Measurements from ENCODE around the gene NNAT.
"Not testable (repeated sequence)": the region's sequence is repeated elsewhere in the genome, so short reads cannot be mapped to it uniquely, and the experiment has no call there.

NNAT gene

GRCh38 chr20:37545516-37545915, 24.5 kb downstream of the NNAT start:
- H3K18ac ChIP-seq (ENCODE audit: low read length): no peak overlapping the region
- H3K27me3 ChIP-seq (ENCODE audit: control insufficient read depth in 3 of 3, insufficient read depth in 3 of 3, low read depth in 1 of 3, low read length in 3 of 3): peaks cover 0 to 3% (median 0%) of the 10 kb centered on the region in 3 experiments
- no peak overlapping the region for H2BK12ac ChIP-seq (ENCODE audit: low read length)
- H3K23ac ChIP-seq (ENCODE audit: low read depth, low read length, poor library complexity): no peak overlapping the region
- no peaks in the 10 kb centered on the region for H3K79me1 ChIP-seq (ENCODE audit: low read depth, low read length)
- H4K91ac ChIP-seq (ENCODE audit: low read depth, low read length, poor library complexity): no peak overlapping the region
- no peak overlapping the region for H4K8ac ChIP-seq (ENCODE audit: low read depth, low read length)
- no peaks in the 10 kb centered on the region for H3K36me3 ChIP-seq (replicated peaks in 1 of 2; ENCODE audit: control insufficient read depth in 2 of 2, insufficient read depth in 2 of 2, low read length in 2 of 2)
- H3K4me2 ChIP-seq (ENCODE audit: insufficient read depth, low read length, poor library complexity, severe bottlenecking): no peak overlapping the region
- no peak overlapping the region for H3K14ac ChIP-seq (ENCODE audit: low read length)
- H3K4ac ChIP-seq (ENCODE audit: low read length): no peak overlapping the region
- H3K27ac ChIP-seq (replicated peaks; ENCODE audit: low read length): no peak overlapping the region
- H3K4me3 ChIP-seq (ENCODE audit: low read length in 2 of 2): no peak overlapping the region
- peaks cover 0 to 6% of the 10 kb centered on the region in 2 donors for H3K4me1 ChIP-seq (ENCODE audit: control insufficient read depth in 2 of 2, insufficient read depth in 1 of 2, low read depth in 1 of 2, low read length in 2 of 2)
- no peak overlapping the region for H2BK15ac ChIP-seq (ENCODE audit: low read length)
- no peak overlapping the region for H2AFZ ChIP-seq (ENCODE audit: low read length)
- no peak overlapping the region for H2BK5ac ChIP-seq (ENCODE audit: low read length)
- no peak overlapping the region for H2BK120ac ChIP-seq (ENCODE audit: low read depth, low read length)
- no peak overlapping the region for H2AK5ac ChIP-seq (ENCODE audit: low read depth, low read length)
- no peak overlapping the region for H3K9ac ChIP-seq (ENCODE audit: low read depth, low read length, poor library complexity)
- no peak for DNase-seq (ENCODE audit: low spot score)
- WGBS, 2 donors (ENCODE audit: extremely low coverage in 2 of 2, insufficient read length in 2 of 2, insufficient replicate concordance in 1 of 2): no CpG with 5 or more reads among the region's 1 CpG
- no peaks in the 10 kb centered on the region for H3K9me3 ChIP-seq (replicated peaks in 1 of 2; ENCODE audit: control insufficient read depth in 2 of 2, insufficient read depth in 1 of 2, low read depth in 1 of 2, low read length in 2 of 2)

- no peak overlapping the region for H3K9ac ChIP-seq (ENCODE audit: low read depth, low read length, poor library complexity)
- H3K18ac ChIP-seq (ENCODE audit: low read length): no peak overlapping the region
- no peaks in the 10 kb centered on the region for H3K4me1 ChIP-seq (ENCODE audit: control insufficient read depth in 2 of 2, insufficient read depth in 1 of 2, low read depth in 1 of 2, low read length in 2 of 2)
Observed at GRCh38 chr20:37547912-37548311, 26.9 kb downstream of the NNAT start.

GRCh38 chr20:37550101-37550920, 29.3 kb downstream of the NNAT start:
- not testable (repeated sequence) for H2BK120ac ChIP-seq (ENCODE audit: low read depth, low read length); H2BK12ac ChIP-seq (ENCODE audit: low read length)

More at GRCh38 chr20:37547912-37548311, 26.9 kb downstream of the NNAT start:
- no peak overlapping the region for H2BK15ac ChIP-seq (ENCODE audit: low read length)
- no peak overlapping the region for H2BK12ac ChIP-seq (ENCODE audit: low read length)
- H4K91ac ChIP-seq (ENCODE audit: low read depth, low read length, poor library complexity): no peak overlapping the region
- no peak overlapping the region for H3K4me2 ChIP-seq (ENCODE audit: insufficient read depth, low read length, poor library complexity, severe bottlenecking)
- H3K4me3 ChIP-seq (ENCODE audit: low read length in 2 of 2): no peak overlapping the region
- no peak overlapping the region for H3K27ac ChIP-seq (replicated peaks; ENCODE audit: low read length)
- no peak overlapping the region for H2AFZ ChIP-seq (ENCODE audit: low read length)
- H2BK120ac ChIP-seq (ENCODE audit: low read depth, low read length): no peak overlapping the region
- H3K4ac ChIP-seq (ENCODE audit: low read length): no peak overlapping the region
- DNase-seq (ENCODE audit: low spot score): no peak
- H3K23ac ChIP-seq (ENCODE audit: low read depth, low read length, poor library complexity): no peak overlapping the region
- H3K9me3 ChIP-seq (replicated peaks in 1 of 2; ENCODE audit: control insufficient read depth in 2 of 2, insufficient read depth in 1 of 2, low read depth in 1 of 2, low read length in 2 of 2): no peaks in the 10 kb centered on the region
- H3K79me1 ChIP-seq (ENCODE audit: low read depth, low read length): no peaks in the 10 kb centered on the region
- H3K27me3 ChIP-seq (ENCODE audit: control insufficient read depth in 3 of 3, insufficient read depth in 3 of 3, low read depth in 1 of 3, low read length in 3 of 3): peaks cover 0 to 3% (median 0%) of the 10 kb centered on the region in 3 experiments
- H2BK5ac ChIP-seq (ENCODE audit: low read length): no peak overlapping the region
- H3K36me3 ChIP-seq (replicated peaks in 1 of 2; ENCODE audit: control insufficient read depth in 2 of 2, insufficient read depth in 2 of 2, low read length in 2 of 2): no peaks in the 10 kb centered on the region
- no peak overlapping the region for H2AK5ac ChIP-seq (ENCODE audit: low read depth, low read length)
- no peak overlapping the region for H3K14ac ChIP-seq (ENCODE audit: low read length)
- H4K8ac ChIP-seq (ENCODE audit: low read depth, low read length): no peak overlapping the region

GRCh38 chr20:37551660-37552059, 30.6 kb downstream of the NNAT start:
- not testable (repeated sequence) for H3K4me2 ChIP-seq (ENCODE audit: insufficient read depth, low read length, poor library complexity, severe bottlenecking); H3K9ac ChIP-seq (ENCODE audit: low read depth, low read length, poor library complexity)
- no CpG with 5 or more reads among the region's 2 CpGs for WGBS, 2 donors (ENCODE audit: extremely low coverage in 2 of 2, insufficient read length in 2 of 2, insufficient replicate concordance in 1 of 2)

More at GRCh38 chr20:37550101-37550920, 29.3 kb downstream of the NNAT start:
- H3K14ac ChIP-seq (ENCODE audit: low read length); H2BK15ac ChIP-seq (ENCODE audit: low read length); H3K23ac ChIP-seq (ENCODE audit: low read depth, low read length, poor library complexity); H3K18ac ChIP-seq (ENCODE audit: low read length); H2BK5ac ChIP-seq (ENCODE audit: low read length); H2AFZ ChIP-seq (ENCODE audit: low read length); H3K4me1 ChIP-seq (ENCODE audit: control insufficient read depth in 2 of 2, insufficient read depth in 1 of 2, low read depth in 1 of 2, low read length in 2 of 2); H3K4me3 ChIP-seq (ENCODE audit: low read length in 2 of 2); H3K27me3 ChIP-seq (ENCODE audit: control insufficient read depth in 3 of 3, insufficient read depth in 3 of 3, low read depth in 1 of 3, low read length in 3 of 3); H3K27ac ChIP-seq (replicated peaks; ENCODE audit: low read length); H3K4me2 ChIP-seq (ENCODE audit: insufficient read depth, low read length, poor library complexity, severe bottlenecking); H3K79me1 ChIP-seq (ENCODE audit: low read depth, low read length); H3K4ac ChIP-seq (ENCODE audit: low read length); H4K91ac ChIP-seq (ENCODE audit: low read depth, low read length, poor library complexity); DNase-seq (ENCODE audit: low spot score); H4K8ac ChIP-seq (ENCODE audit: low read depth, low read length); H3K9ac ChIP-seq (ENCODE audit: low read depth, low read length, poor library complexity); H2AK5ac ChIP-seq (ENCODE audit: low read depth, low read length); H3K9me3 ChIP-seq (replicated peaks in 1 of 2; ENCODE audit: control insufficient read depth in 2 of 2, insufficient read depth in 1 of 2, low read depth in 1 of 2, low read length in 2 of 2); H3K36me3 ChIP-seq (replicated peaks in 1 of 2; ENCODE audit: control insufficient read depth in 2 of 2, insufficient read depth in 2 of 2, low read length in 2 of 2): not testable (repeated sequence)
- no CpG with 5 or more reads among the region's 16 CpGs for WGBS, 2 donors (ENCODE audit: extremely low coverage in 2 of 2, insufficient read length in 2 of 2, insufficient replicate concordance in 1 of 2)

More at GRCh38 chr20:37551660-37552059, 30.6 kb downstream of the NNAT start:
- not testable (repeated sequence) for H3K36me3 ChIP-seq (replicated peaks in 1 of 2; ENCODE audit: control insufficient read depth in 2 of 2, insufficient read depth in 2 of 2, low read length in 2 of 2); H2BK15ac ChIP-seq (ENCODE audit: low read length); H4K8ac ChIP-seq (ENCODE audit: low read depth, low read length); H3K9me3 ChIP-seq (replicated peaks in 1 of 2; ENCODE audit: control insufficient read depth in 2 of 2, insufficient read depth in 1 of 2, low read depth in 1 of 2, low read length in 2 of 2); H3K27me3 ChIP-seq (ENCODE audit: control insufficient read depth in 3 of 3, insufficient read depth in 3 of 3, low read depth in 1 of 3, low read length in 3 of 3); H3K4me3 ChIP-seq (ENCODE audit: low read length in 2 of 2); H2AFZ ChIP-seq (ENCODE audit: low read length); H2AK5ac ChIP-seq (ENCODE audit: low read depth, low read length); H3K4ac ChIP-seq (ENCODE audit: low read length); H3K79me1 ChIP-seq (ENCODE audit: low read depth, low read length); H3K23ac ChIP-seq (ENCODE audit: low read depth, low read length, poor library complexity); H2BK120ac ChIP-seq (ENCODE audit: low read depth, low read length); H3K14ac ChIP-seq (ENCODE audit: low read length); DNase-seq (ENCODE audit: low spot score); H2BK5ac ChIP-seq (ENCODE audit: low read length); H3K18ac ChIP-seq (ENCODE audit: low read length); H2BK12ac ChIP-seq (ENCODE audit: low read length); H3K27ac ChIP-seq (replicated peaks; ENCODE audit: low read length); H3K4me1 ChIP-seq (ENCODE audit: control insufficient read depth in 2 of 2, insufficient read depth in 1 of 2, low read depth in 1 of 2, low read length in 2 of 2); H4K91ac ChIP-seq (ENCODE audit: low read depth, low read length, poor library complexity)

All from neuronal stem cell (in vitro differentiated cells).